Neuron (in vitro differentiated cells): ENCODE results near the gene ESRP2.
A peak's percentile ranks its signal among the peaks of the same experiment; 100 is the strongest.

ENCODE experiments used
- H2AFZ ChIP-seq: one replicate; pipeline ENCODE4 v1.6.1; 2013; ENCODE audit warnings: low read depth, mild to moderate bottlenecking, inconsistent platforms, low read length, moderate library complexity
- H3K27me3 ChIP-seq: one replicate; pipeline ENCODE4 v1.6.1; 2013; ENCODE audit warnings: low read length; ENCODE audit not compliant: insufficient read depth
- H3K36me3 ChIP-seq: one replicate; pipeline ENCODE4 v1.6.1; 2013; ENCODE audit warnings: low read length; ENCODE audit not compliant: insufficient read depth
- H3K4me1 ChIP-seq: one replicate; pipeline ENCODE4 v1.6.1; 2013; ENCODE audit warnings: low read length; ENCODE audit not compliant: insufficient read depth
- H3K4me3 ChIP-seq: 2 replicates; pipeline ENCODE4 v1.5.1; 2013; ENCODE audit warnings: mild to moderate bottlenecking, low read length, moderate library complexity
- H3K9me3 ChIP-seq: one replicate; pipeline ENCODE4 v1.6.1; 2013; ENCODE audit warnings: low read length

ESRP2 gene

GRCh38 chr16:68255712-68256111 lies 19.8 kb upstream of the ESRP2 start:
- no peaks in the 10 kb centered on the region for H3K9me3 ChIP-seq
- no peak overlapping the region for H2AFZ ChIP-seq
- peaks cover 30% of the 10 kb centered on the region for H3K36me3 ChIP-seq
- H3K27me3 ChIP-seq = no peaks in the 10 kb centered on the region
- no peaks in the 10 kb centered on the region for H3K4me1 ChIP-seq
- no peak overlapping the region for H3K4me3 ChIP-seq

GRCh38 chr16:68253721-68254120 lies 17.8 kb upstream of the ESRP2 start:
- Histone ChIP-seq H3K36me3 (peaks cover 23% of the 10 kb centered on the region), H3K9me3 (no peaks in the 10 kb centered on the region), H3K4me3 (no peak overlapping the region), H3K27me3 (no peaks in the 10 kb centered on the region), H3K4me1 (no peaks in the 10 kb centered on the region), H2AFZ (no peak overlapping the region)

GRCh38 chr16:68252383-68252782 lies 16.5 kb upstream of the ESRP2 start:
- H3K27me3 ChIP-seq = no peaks in the 10 kb centered on the region
- no peaks in the 10 kb centered on the region for H3K4me1 ChIP-seq
- peaks cover 23% of the 10 kb centered on the region for H3K36me3 ChIP-seq
- H2AFZ ChIP-seq = no peak overlapping the region
- no peak overlapping the region for H3K4me3 ChIP-seq
- no peaks in the 10 kb centered on the region for H3K9me3 ChIP-seq

- Histone ChIP-seq H3K4me3 (no peak overlapping the region), H3K27me3 (no peaks in the 10 kb centered on the region), H3K9me3 (no peaks in the 10 kb centered on the region), H3K36me3 (peaks cover 23% of the 10 kb centered on the region), H2AFZ (no peak overlapping the region), H3K4me1 (no peaks in the 10 kb centered on the region)
These were observed 15.9 kb upstream of the ESRP2 start for GRCh38 chr16:68251832-68252231.

- peaks cover 3% of the 10 kb centered on the region for H3K4me1 ChIP-seq
- no peak overlapping the region for H3K4me3 ChIP-seq
- no peaks in the 10 kb centered on the region for H3K9me3 ChIP-seq
- H3K27me3 ChIP-seq = no peaks in the 10 kb centered on the region
- H3K36me3 ChIP-seq = peaks cover 23% of the 10 kb centered on the region
- no peak overlapping the region for H2AFZ ChIP-seq
These were observed 15.0 kb upstream of the ESRP2 start for GRCh38 chr16:68250951-68251350.

GRCh38 chr16:68249371-68249770 lies 13.4 kb upstream of the ESRP2 start:
- H2AFZ ChIP-seq = no peak overlapping the region
- peaks cover 11% of the 10 kb centered on the region for H3K36me3 ChIP-seq
- H3K4me1 ChIP-seq = peaks cover 8% of the 10 kb centered on the region
- H3K4me3 ChIP-seq = no peak overlapping the region
- H3K9me3 ChIP-seq = no peaks in the 10 kb centered on the region
- no peaks in the 10 kb centered on the region for H3K27me3 ChIP-seq

GRCh38 chr16:68247932-68248331 lies 12.0 kb upstream of the ESRP2 start:
- Histone ChIP-seq H3K4me1 (peaks cover 11% of the 10 kb centered on the region), H3K27me3 (no peaks in the 10 kb centered on the region), H3K36me3 (peaks cover 5% of the 10 kb centered on the region), H3K4me3 (no peak overlapping the region), H2AFZ (no peak overlapping the region), H3K9me3 (no peaks in the 10 kb centered on the region)

GRCh38 chr16:68247400-68247799 lies 11.5 kb upstream of the ESRP2 start:
- no peaks in the 10 kb centered on the region for H3K9me3 ChIP-seq
- H3K4me1 ChIP-seq = peaks cover 11% of the 10 kb centered on the region
- no peak overlapping the region for H2AFZ ChIP-seq
- H3K27me3 ChIP-seq = no peaks in the 10 kb centered on the region
- H3K4me3 ChIP-seq = no peak overlapping the region
- H3K36me3 ChIP-seq = peaks cover 4% of the 10 kb centered on the region

- Histone ChIP-seq H3K36me3 (peaks cover 4% of the 10 kb centered on the region), H3K27me3 (no peaks in the 10 kb centered on the region), H3K4me3 (no peak overlapping the region), H3K4me1 (peaks cover 11% of the 10 kb centered on the region), H2AFZ (no peak overlapping the region), H3K9me3 (no peaks in the 10 kb centered on the region)
These were observed 10.7 kb upstream of the ESRP2 start for GRCh38 chr16:68246666-68247065.

GRCh38 chr16:68246121-68246520 lies 10.2 kb upstream of the ESRP2 start:
- H3K4me3 ChIP-seq = peak overlapping the region; percentile 94

GRCh38 chr16:68244903-68245853 lies 9.3 kb upstream of the ESRP2 start, which contains the start of gene PLA2G15:
Gene PLA2G15, plus strand, starts transcription at chr16:68245373. Its CDS starts 54 bp downstream, at chr16:68245427.
- H3K4me1 ChIP-seq = peaks cover 11% of the 10 kb centered on the region
- peak within 1 kb of the TSS; percentile 84 for H2AFZ ChIP-seq
- H3K36me3 ChIP-seq = peaks cover 4% of the 10 kb centered on the region
- no peaks in the 10 kb centered on the region for H3K9me3 ChIP-seq
- H3K4me3 ChIP-seq = peak within 1 kb of the TSS; percentile 94
- no peaks in the 10 kb centered on the region for H3K27me3 ChIP-seq

More at GRCh38 chr16:68246121-68246520, 10.2 kb upstream of the ESRP2 start:
- Histone ChIP-seq H3K9me3 (no peaks in the 10 kb centered on the region), H3K27me3 (no peaks in the 10 kb centered on the region), H2AFZ (no peak overlapping the region), H3K36me3 (peaks cover 4% of the 10 kb centered on the region), H3K4me1 (peaks cover 11% of the 10 kb centered on the region)

- Histone ChIP-seq H3K36me3 (peaks cover 4% of the 10 kb centered on the region), H3K4me1 (peaks cover 11% of the 10 kb centered on the region), H2AFZ (peak overlapping the region; percentile 84), H3K4me3 (peak overlapping the region; percentile 94), H3K9me3 (peaks cover 3% of the 10 kb centered on the region), H3K27me3 (no peaks in the 10 kb centered on the region)
These were observed 8.6 kb upstream of the ESRP2 start for GRCh38 chr16:68244481-68244902.

- Histone ChIP-seq H3K4me1 (peaks cover 11% of the 10 kb centered on the region), H3K27me3 (no peaks in the 10 kb centered on the region), H3K4me3 (no peak overlapping the region), H3K9me3 (peaks cover 3% of the 10 kb centered on the region), H2AFZ (no peak overlapping the region), H3K36me3 (no peaks in the 10 kb centered on the region)
These were observed 7.3 kb upstream of the ESRP2 start for GRCh38 chr16:68242926-68243858.
